GM12874 (cell line): Measurements from ENCODE around the gene HOXD8.

Experiments used
- TF ChIP-seq, protein P1 (sequence below): IDR thresholded peaks from 2 replicates; pipeline ENCODE4 v1.5.1; 2011; ENCODE audit warnings: low read depth, mild to moderate bottlenecking, control low read depth, low read length, moderate library complexity; ENCODE audit not compliant: insufficient read depth

HOXD8 gene

DNA sequence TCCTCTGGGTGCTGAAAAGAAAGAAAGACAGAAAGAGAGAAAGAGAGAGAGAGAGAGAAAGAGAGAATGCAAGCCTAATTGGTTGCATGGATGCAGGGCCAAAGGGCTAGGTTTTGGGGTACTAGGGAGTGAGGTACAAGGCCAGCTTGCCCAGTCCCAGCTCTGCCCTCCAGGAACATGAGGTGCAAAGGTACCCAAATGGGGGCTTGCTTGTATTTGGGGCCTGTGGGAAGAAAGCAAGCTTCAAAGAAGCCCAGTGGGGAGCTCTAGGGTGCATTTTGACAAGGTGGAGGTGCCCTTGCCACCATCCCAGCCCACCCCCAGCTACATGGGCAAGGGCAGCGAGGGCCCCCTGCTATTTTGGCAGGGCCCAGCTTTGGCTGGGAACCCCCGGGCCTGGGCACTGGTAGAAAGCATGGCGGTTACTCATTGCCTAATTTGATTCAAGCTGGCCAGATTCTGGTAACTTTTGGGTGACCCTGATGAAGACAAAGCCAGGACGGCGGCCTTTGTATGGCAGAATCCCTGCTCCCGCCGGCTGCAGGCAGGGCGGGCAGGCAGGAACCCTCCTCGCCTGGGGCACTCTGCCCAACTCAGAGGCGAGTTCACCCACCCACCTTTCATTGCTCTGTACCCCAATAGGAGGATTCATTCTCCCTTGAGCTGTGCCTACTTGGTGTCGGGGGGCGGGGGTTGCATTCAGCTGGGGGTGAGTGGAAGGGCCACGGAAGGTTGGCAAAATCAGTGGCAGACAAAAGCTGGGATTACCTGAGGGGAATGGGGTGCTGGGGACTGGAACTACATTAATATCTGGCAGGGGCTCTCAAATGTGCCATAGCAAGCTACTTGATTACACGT is 21.3 kb downstream of the HOXD8 start:
- TF ChIP-seq, protein P1, sequence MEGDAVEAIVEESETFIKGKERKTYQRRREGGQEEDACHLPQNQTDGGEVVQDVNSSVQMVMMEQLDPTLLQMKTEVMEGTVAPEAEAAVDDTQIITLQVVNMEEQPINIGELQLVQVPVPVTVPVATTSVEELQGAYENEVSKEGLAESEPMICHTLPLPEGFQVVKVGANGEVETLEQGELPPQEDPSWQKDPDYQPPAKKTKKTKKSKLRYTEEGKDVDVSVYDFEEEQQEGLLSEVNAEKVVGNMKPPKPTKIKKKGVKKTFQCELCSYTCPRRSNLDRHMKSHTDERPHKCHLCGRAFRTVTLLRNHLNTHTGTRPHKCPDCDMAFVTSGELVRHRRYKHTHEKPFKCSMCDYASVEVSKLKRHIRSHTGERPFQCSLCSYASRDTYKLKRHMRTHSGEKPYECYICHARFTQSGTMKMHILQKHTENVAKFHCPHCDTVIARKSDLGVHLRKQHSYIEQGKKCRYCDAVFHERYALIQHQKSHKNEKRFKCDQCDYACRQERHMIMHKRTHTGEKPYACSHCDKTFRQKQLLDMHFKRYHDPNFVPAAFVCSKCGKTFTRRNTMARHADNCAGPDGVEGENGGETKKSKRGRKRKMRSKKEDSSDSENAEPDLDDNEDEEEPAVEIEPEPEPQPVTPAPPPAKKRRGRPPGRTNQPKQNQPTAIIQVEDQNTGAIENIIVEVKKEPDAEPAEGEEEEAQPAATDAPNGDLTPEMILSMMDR, result no peak

DNA sequence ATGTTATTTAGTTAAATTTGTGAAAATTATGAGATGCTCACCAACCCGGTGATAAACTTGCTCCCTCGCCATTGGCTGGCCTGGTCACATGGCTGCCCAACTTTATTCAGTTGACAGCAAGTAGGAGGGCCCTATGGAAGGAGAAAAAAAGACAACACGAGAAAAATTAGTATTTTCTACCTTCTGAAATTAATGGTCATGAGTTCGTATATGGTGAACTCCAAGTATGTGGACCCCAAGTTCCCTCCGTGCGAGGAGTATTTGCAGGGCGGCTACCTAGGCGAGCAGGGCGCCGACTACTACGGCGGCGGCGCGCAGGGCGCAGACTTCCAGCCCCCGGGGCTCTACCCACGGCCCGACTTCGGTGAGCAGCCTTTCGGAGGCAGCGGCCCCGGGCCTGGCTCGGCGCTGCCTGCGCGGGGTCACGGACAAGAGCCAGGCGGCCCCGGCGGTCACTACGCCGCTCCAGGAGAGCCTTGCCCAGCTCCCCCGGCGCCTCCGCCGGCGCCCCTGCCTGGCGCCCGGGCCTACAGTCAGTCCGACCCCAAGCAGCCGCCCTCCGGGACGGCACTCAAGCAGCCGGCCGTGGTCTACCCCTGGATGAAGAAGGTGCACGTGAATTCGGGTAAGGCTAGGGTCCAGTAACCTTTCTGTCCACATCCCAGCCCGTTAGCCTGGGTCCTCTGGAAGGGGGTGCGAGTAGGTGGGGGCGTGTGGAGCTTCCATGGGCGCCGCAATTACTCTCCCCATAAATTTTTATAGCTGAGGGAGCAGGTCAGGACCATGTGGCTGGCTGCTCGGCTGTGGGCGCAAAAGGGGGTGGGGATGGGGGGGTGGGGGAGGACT is 22.2 kb downstream of the HOXD8 start, which contains the start of gene HOXD4:
HOXD4 (plus strand) TSS at position 109 of the 846 bp plus-strand sequence; CDS start at position 193, 84 bp downstream.
- TF ChIP-seq, protein P1, result no peak

DNA sequence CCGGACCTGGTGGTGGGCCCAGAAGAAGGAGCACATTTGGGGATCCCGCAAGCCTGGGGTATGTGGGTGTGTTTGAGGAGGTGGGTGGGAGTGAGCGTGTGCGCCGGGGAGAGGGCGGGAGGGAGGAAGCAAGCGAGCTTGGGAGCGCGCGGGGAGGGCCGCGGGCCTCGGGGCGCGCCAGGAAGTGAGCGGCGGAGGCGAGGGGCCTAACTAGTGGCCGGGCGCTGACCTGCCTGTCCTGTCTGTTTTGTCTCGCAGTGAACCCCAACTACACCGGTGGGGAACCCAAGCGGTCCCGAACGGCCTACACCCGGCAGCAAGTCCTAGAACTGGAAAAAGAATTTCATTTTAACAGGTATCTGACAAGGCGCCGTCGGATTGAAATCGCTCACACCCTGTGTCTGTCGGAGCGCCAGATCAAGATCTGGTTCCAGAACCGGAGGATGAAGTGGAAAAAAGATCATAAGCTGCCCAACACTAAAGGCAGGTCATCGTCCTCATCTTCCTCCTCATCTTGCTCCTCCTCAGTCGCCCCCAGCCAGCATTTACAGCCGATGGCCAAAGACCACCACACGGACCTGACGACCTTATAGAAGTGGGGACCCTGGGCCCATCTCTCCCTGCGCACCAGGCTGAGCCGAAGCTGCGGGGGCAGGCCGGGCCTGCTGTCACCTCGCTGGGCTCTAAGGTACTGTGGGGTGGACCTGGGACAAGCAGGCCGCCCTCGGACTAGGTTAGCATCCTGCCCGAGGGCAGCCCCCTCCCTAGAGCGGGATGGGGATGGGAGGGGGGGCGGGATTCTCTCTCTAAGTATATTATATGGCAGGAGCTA is 23.1 kb downstream of the HOXD8 start:
- TF ChIP-seq, protein P1, result no peak

DNA sequence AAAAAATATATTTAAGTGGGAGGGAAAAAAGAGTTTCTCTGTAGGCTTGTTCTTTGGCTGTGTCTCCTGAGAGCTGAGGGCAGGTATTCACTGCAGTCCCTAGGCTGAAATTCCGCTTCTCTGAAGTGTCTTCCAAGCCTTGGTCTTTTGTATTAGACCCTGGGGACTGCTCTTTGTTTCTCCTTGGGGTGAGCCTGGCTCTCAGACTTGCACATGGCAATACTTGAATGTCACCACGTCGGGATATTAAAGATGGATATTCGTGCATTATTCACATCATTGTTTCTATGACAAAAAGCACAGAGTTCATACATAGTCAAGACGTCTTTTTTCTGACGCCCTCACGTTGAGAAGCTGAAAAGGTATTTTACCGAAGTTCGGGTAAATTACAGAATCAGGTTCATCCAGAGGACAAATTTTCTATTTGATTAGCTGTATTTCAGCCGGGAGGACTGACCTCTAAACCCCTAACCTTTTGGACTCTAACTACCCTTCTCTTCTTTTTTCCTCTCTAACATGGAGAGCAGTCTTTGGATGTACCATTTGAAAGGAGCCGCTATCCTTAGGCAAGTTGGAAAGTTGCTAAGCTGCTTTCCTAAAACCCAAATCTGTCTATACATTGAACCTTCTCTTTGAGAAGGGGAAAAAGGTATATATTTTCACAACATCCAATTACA is 25.2 kb downstream of the HOXD8 start:
- TF ChIP-seq, protein P1, result no peak

DNA sequence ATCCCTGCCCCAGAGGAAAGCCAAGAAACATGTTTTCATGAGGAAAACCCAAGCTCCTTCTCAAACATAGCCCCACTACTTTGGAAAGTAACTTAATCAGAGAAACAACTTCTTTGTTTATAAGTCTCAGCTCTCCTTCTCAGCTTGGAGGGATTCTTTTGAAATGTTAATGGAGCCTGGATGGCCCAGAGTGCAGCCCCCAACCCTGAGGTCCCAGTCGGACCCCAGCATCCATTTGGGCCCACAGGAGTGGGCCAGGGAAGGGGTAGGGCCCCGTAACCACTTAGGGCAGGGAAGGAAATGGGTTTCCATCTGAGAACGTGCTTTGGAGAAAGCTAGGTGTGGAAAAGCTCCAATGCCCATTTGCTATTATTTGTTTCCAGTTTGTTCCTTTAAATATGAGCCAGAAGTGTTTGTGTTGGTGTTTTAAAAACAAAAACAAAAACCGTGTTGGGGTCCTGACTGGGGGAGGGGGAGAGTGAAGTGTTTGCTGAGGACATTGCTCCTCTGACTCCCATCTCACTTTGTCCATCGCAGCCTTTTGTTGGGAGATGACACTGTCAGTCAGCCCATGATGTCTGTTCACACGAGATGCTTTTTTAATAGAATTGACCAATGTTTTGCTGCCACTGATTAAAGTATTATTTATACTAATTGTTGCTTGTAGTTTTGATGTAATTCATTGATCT is 26.0 kb downstream of the HOXD8 start:
- TF ChIP-seq, protein P1, result no peak

DNA sequence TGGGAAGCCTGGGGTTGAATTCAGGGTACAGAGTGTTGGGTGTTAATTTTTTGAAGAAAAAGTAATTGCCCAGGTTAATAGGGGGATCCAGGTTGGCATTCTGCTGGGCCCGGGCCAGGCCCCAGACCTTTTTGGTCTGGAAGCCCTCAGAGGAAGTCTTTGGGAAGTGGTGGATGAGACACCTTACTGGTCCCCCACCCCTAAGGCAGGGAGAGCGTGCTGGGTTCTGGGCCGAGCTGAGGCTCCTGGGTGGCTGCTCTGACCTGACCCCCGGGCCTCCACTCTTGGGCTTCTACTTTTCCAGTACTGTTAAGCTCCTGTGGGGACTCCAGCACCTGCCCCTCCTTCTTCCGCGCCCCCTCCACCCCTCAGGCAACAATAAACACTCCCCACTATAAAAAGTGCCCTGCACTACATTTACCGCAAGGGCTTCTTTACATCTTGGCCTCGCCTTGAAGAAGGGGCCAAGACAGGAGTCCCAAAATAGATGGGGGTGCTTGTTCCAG is 26.8 kb downstream of the HOXD8 start:
- TF ChIP-seq, protein P1, result no peak
